NCI-H2196 (cell line): ENCODE results near the gene RIN3.

Experiments used
- DNase-seq: peaks from one replicate; lab custom pipeline; 2025; ENCODE audit not compliant: unreplicated experiment; lab: John Stamatoyannopoulos, UW

RIN3 gene

DNA sequence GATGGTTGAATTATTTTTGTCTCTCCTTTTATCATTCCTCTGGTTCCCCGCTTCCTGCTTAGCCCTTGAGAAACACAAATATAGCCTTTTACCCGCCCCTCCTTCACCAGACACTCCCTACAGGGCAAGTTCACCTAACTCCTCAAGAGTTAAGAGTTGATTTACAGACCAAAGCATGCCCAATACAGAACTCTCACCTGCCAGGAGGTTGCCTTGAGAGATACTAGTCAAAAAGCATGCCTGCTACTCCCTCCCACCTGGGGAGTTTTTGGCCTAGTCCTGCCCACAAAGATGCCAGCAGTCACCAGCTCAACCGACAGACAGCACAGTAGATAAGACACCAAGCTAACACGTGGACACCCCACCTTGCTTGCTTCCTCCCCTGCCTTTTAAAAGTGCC is 223.6 kb downstream of the RIN3 start:
- no peak for DNase-seq

DNA sequence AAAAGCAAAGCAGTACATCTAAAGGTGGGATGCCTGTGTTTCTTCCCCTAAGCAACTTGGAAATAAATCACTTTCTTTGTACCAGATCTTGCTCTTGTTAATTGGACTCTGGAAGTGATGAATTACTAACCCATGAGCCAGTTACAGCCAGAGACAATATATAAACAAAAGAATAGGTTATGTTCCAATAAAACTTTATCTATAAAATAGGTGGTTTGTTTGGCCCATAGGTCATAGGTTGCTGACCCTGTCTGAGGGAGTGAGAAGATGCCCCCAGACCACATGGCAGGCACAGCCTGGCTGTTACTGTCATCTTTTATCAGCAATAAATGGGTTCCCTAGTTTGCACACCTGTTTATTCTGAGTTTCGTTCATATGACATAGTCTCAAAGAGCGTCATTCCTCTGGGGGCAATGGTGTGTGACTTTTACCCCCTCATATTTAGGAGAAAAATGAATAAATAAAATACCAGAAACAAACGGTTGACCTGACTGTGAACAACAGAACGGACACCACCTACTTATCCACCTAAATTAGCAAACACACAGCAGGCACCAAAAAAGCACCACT is 224.1 kb downstream of the RIN3 start:
- no peak for DNase-seq
